NT2/D1 (cell line): ENCODE data around the gene HECTD1.
"Not testable (repeated sequence)": the region's sequence is repeated elsewhere in the genome, so short reads cannot be mapped to it uniquely, and the experiment has no call there.

ENCODE experiments used
- DNase-seq: peaks from one replicate; pipeline ENCODE4 v3.0.0-alpha.2; 2011; ENCODE audit warnings: low read depth, low spot score
- H3K27me3 ChIP-seq: 2 replicates; pipeline ENCODE4 v1.6.0; 2011; ENCODE audit warnings: mild to moderate bottlenecking; ENCODE audit not compliant: insufficient read length, insufficient read depth
- H3K36me3 ChIP-seq: 2 replicates; pipeline ENCODE4 v1.6.1; 2011; ENCODE audit warnings: mild to moderate bottlenecking, low read length, mixed read lengths; ENCODE audit not compliant: insufficient read depth, insufficient read length
- H3K4me1 ChIP-seq: 2 replicates; pipeline ENCODE4 v1.5.1; 2011; ENCODE audit not compliant: insufficient read depth, insufficient read length
- H3K4me3 ChIP-seq: 2 replicates; pipeline ENCODE4 v1.5.1; 2011; ENCODE audit warnings: low read depth; ENCODE audit not compliant: insufficient read length
- H3K9ac ChIP-seq: 2 replicates; pipeline ENCODE4 v1.6.0; 2011; ENCODE audit warnings: low read depth; ENCODE audit not compliant: insufficient read length
- H3K9me3 ChIP-seq: 2 replicates; pipeline ENCODE4 v1.5.1; 2011; ENCODE audit warnings: mild to moderate bottlenecking, low read length; ENCODE audit not compliant: insufficient read depth
- SUZ12 ChIP-seq: IDR thresholded peaks from 2 replicates; pipeline ENCODE4 v1.6.1; 2011; ENCODE audit not compliant: insufficient read length, insufficient read depth; ENCODE audit errors: extremely low read depth
- YY1 ChIP-seq: IDR thresholded peaks from 2 replicates; pipeline ENCODE4 v1.6.1; 2011; ENCODE audit not compliant: insufficient read length, insufficient read depth
- ZNF274 ChIP-seq: IDR thresholded peaks from 2 replicates; pipeline ENCODE4 v1.6.1; 2011; ENCODE audit warnings: mild to moderate bottlenecking, low read depth, low read length

The HECTD1 gene

GRCh38 chr14:31201111-31201510, 6.5 kb downstream of the HECTD1 start:
- Histone ChIP-seq H3K4me3 (no peak overlapping the region), H3K9me3 (no peaks in the 10 kb centered on the region), H3K9ac (no peak overlapping the region), H3K36me3 (peaks cover 29% of the 10 kb centered on the region), H3K27me3 (no peaks in the 10 kb centered on the region), H3K4me1 (no peaks in the 10 kb centered on the region)
- TF ChIP-seq YY1, result no peak
- TF ChIP-seq SUZ12, result no peak
- no peak for TF ChIP-seq ZNF274
- DNase-seq, result no peak

GRCh38 chr14:31200702-31200990, 6.9 kb downstream of the HECTD1 start:
- Histone ChIP-seq H3K36me3 (peaks cover 29% of the 10 kb centered on the region), H3K27me3 (no peaks in the 10 kb centered on the region), H3K4me3 (no peak overlapping the region), H3K4me1 (no peaks in the 10 kb centered on the region), H3K9me3 (no peaks in the 10 kb centered on the region), H3K9ac (no peak overlapping the region)
- DNase-seq, result no peak
- TF ChIP-seq ZNF274, result no peak
- TF ChIP-seq YY1, result no peak
- no peak for TF ChIP-seq SUZ12

DNA sequence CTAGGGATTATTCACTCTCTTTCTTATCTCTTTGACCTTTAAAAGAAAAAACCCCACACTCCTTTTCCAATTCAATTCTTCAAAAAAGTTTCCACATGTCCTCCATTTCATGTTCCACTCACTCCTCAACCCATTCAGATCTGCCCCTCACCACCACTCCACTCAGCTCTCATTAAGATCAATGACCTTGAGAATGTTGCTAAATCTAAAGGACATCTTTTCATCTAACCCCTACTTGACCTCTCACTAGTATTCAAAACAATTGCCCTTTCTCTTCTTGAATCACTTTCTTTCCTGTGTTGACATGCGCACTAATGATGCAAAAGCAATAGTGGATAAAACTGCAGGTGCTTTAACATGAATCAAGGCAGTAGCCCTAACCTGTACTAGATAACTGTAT, 9.9 kb downstream of the HECTD1 start:
- no peak for TF ChIP-seq YY1
- Histone ChIP-seq H3K9ac (no peak overlapping the region), H3K4me3 (no peak overlapping the region), H3K4me1 (no peaks in the 10 kb centered on the region), H3K9me3 (no peaks in the 10 kb centered on the region), H3K36me3 (peaks cover 16% of the 10 kb centered on the region), H3K27me3 (no peaks in the 10 kb centered on the region)
- DNase-seq, result no peak

- H3K4me1 ChIP-seq, result no peaks in the 10 kb centered on the region
- H3K36me3 ChIP-seq, result peaks cover 12% of the 10 kb centered on the region
- H3K4me3 ChIP-seq, result no peak overlapping the region
- H3K27me3 ChIP-seq, result no peaks in the 10 kb centered on the region
- no peaks in the 10 kb centered on the region for H3K9me3 ChIP-seq
- TF ChIP-seq ZNF274 (no peak), YY1 (no peak), SUZ12 (no peak)
- DNase-seq, result no peak
- H3K9ac ChIP-seq, result no peak overlapping the region
These were observed 10.6 kb downstream of the HECTD1 start for GRCh38 chr14:31196839-31197492.

DNA sequence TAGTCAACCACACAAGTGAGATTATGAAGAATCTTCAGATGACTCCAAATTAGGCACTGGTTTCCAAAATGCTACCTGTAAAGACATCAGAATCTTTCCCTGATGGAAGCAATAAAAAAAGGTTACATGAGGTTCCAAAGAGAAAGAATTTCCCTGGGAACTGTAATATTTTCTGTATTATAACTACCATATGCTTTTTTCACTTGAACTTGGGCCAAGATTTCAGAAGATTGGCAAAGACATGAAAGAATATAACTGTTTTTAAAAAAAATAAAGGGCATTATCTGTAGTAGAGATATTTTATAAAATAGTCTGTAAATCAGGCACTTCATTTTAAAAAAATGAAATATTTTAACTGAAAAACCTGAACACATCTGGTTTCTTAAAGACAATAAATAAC, 12.9 kb downstream of the HECTD1 start:
- no peak for DNase-seq
- Histone ChIP-seq H3K4me3 (no peak overlapping the region), H3K27me3 (no peaks in the 10 kb centered on the region), H3K9ac (no peak overlapping the region), H3K9me3 (no peaks in the 10 kb centered on the region), H3K4me1 (no peaks in the 10 kb centered on the region), H3K36me3 (peaks cover 18% of the 10 kb centered on the region)
- no peak for TF ChIP-seq YY1
- no peak for TF ChIP-seq ZNF274
- TF ChIP-seq SUZ12, result no peak

DNA sequence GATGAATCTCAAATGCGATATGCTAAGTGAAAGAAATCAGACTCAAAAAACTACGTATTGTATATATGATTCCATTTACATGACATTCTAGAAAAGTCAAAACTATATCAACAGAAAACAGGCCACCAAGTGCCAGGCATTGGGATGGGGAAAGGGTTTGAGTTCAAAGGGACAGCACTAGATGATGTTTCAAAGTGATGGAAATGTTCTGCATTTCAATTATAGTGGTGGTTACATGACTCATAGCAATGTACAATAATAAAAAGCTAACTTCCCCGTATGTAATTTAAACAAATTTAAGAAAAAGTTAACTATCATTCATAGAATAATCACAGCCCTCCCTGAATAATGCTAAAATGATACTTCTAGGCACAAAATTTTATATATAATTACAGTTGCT, 13.5 kb downstream of the HECTD1 start:
- no peak for DNase-seq
- Histone ChIP-seq H3K36me3 (peaks cover 20% of the 10 kb centered on the region), H3K4me3 (no peak overlapping the region)

DNA sequence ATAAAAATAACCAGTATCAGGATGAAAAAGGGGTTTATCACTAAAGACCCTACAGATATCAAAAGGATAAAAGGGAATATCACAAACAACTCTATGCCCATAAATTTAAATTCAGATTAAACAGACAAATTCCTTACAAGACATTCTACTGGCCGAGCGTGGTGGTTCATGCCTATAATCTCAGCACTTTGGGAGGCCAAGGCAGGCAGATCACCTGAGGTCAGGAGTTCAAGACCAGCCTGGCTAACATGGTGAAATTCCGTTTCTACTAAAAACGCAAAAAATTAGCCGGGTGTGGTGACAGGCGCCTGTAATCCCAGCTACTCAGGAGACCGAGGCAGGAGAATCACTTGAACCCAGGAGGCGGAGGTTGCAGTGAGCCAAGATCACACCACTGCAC, 15.0 kb downstream of the HECTD1 start:
- peaks cover 17% of the 10 kb centered on the region for H3K36me3 ChIP-seq
- H3K27me3 ChIP-seq, DNase-seq, H3K9ac ChIP-seq, H3K4me3 ChIP-seq, H3K4me1 ChIP-seq, H3K9me3 ChIP-seq: not testable (repeated sequence)

More for the DNA sequence above, 13.5 kb downstream of the HECTD1 start:
- Histone ChIP-seq H3K4me1 (no peaks in the 10 kb centered on the region), H3K9ac (no peak overlapping the region), H3K9me3 (no peaks in the 10 kb centered on the region), H3K27me3 (no peaks in the 10 kb centered on the region)
- TF ChIP-seq SUZ12 (no peak), ZNF274 (no peak), YY1 (no peak)

DNA sequence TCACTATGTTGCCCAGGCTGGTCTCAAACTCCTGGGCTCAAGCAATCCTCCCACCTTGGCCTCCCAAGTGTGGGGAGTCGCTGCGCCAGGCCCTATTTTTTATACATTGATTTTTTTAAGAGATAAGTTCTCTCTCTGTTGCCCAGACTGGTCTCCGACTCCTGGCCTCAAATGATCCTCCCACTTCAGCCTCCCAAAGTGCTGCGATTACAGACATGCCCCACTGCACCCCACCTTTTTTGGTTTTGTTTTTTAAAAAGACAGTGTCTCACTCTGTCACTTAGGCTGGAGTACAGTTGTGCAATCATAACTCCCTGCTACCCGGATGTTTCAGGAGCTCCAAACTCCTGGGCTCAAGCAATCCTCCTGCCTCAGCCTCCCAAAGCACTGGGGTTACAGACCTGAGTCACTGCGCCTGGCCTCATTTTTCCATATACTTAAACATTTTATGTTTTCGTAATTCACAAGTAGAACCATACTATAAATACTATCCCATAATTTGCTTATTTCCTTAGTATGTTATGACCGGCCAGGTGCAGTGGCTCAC, 16.8 kb downstream of the HECTD1 start:
- no peak for TF ChIP-seq SUZ12
- no peak for TF ChIP-seq YY1
- TF ChIP-seq ZNF274, result no peak

More for the DNA sequence above, 16.8 kb downstream of the HECTD1 start:
- no peak overlapping the region for H3K9ac ChIP-seq
- no peaks in the 10 kb centered on the region for H3K9me3 ChIP-seq
- no peaks in the 10 kb centered on the region for H3K27me3 ChIP-seq
- no peak for DNase-seq
- peaks cover 18% of the 10 kb centered on the region for H3K36me3 ChIP-seq
- H3K4me3 ChIP-seq, result no peak overlapping the region
- no peaks in the 10 kb centered on the region for H3K4me1 ChIP-seq
